PC-3 (cell line): ENCODE results near the gene DGCR2. TPM values are rescaled to one million over a fixed set of nuclear protein-coding genes. Genes with fewer than 3 reads are reported as not detected.

Experiments used
- ATAC-seq: fragments of 200-7000 bp; cut with Tn5 transposase; 2 replicates; pipeline ENCODE4 v1.9.1; 2020; ENCODE audit warnings: mild to moderate bottlenecking, moderate library complexity
- BruUV-seq: library from RNA; stranded (reverse); fragments of 400-500 nt; replicated peaks from 2 replicates; lab custom pipeline; 2021; lab: Mats Ljungman, UMichigan
- CTCF ChIA-PET: fragments of 300-600 bp; sonication (Branson Sonifier 250); formaldehyde crosslinking; loops from one replicate; lab custom pipeline; 2022; ENCODE audit warnings: antibody characterized with exemption; lab: Charles Lee
- POLR2A ChIA-PET: fragments of 300-600 bp; sonication (Branson Sonifier 250); formaldehyde crosslinking; loops from one replicate; lab custom pipeline; 2022; ENCODE audit warnings: antibody characterized with exemption; ENCODE audit not compliant: unreplicated experiment; lab: Charles Lee
- DNase-seq: peaks from one replicate; pipeline ENCODE4 v3.0.0-alpha.2; 2015
- H2AFZ ChIP-seq: fragments of 300-600 bp; sonication (generic); 2 replicates; pipeline ENCODE4 v1.6.0; 2016; ENCODE audit warnings: antibody characterized with exemption, low read length
- H3F3A ChIP-seq: fragments of 300-600 bp; sonication (generic); one replicate; pipeline ENCODE4 v1.6.0; 2017; ENCODE audit warnings: antibody characterized with exemption, low read length, control low read depth, mild to moderate bottlenecking; ENCODE audit not compliant: unreplicated experiment
- H3K27ac ChIP-seq: fragments of 300-600 bp; sonication (generic); 2 replicates; pipeline ENCODE4 v1.5.1; 2016; ENCODE audit warnings: mild to moderate bottlenecking, low read length
- H3K27me3 ChIP-seq: fragments of 300-600 bp; sonication (generic); 2 replicates; pipeline ENCODE4 v1.6.1; 2016; ENCODE audit warnings: low read length, mixed read lengths
- H3K36me3 ChIP-seq: fragments of 300-600 bp; sonication (generic); 2 replicates; pipeline ENCODE4 v1.6.1; 2016; ENCODE audit warnings: low read depth, mixed run types, low read length, mixed read lengths
- H3K4me1 ChIP-seq: fragments of 300-600 bp; sonication (generic); 2 replicates; pipeline ENCODE4 v1.5.1; 2016; ENCODE audit warnings: low read length; ENCODE audit not compliant: insufficient read depth
- H3K4me2 ChIP-seq: fragments of 300-600 bp; sonication (generic); 2 replicates; pipeline ENCODE4 v1.6.0; 2016; ENCODE audit warnings: low read length
- H3K4me3 ChIP-seq: fragments of 300-600 bp; sonication (generic); 2 replicates; pipeline ENCODE4 v1.5.1; 2016; ENCODE audit warnings: mild to moderate bottlenecking, low read length, mixed read lengths
- H3K79me2 ChIP-seq: fragments of 300-600 bp; sonication (generic); 2 replicates; pipeline ENCODE4 v1.6.1; 2017; ENCODE audit warnings: low read length, mixed read lengths
- H3K9ac ChIP-seq: fragments of 300-600 bp; sonication (generic); 2 replicates; pipeline ENCODE4 v1.6.0; 2016; ENCODE audit warnings: mild to moderate bottlenecking, low read length
- H3K9me2 ChIP-seq: fragments of 300-600 bp; sonication (generic); replicated peaks from 2 replicates; pipeline ENCODE4 v1.6.1; 2016; ENCODE audit warnings: mixed run types, low read length, mixed read lengths
- H3K9me3 ChIP-seq: fragments of 300-600 bp; sonication (generic); 2 replicates; pipeline ENCODE4 v1.6.1; 2016; ENCODE audit warnings: low read length, mixed read lengths
- H4K20me1 ChIP-seq: fragments of 300-600 bp; sonication (generic); 2 replicates; pipeline ENCODE4 v1.6.1; 2016; ENCODE audit warnings: low read length, mixed read lengths
- EZH2 ChIP-seq: fragments of 300-600 bp; sonication (generic); IDR thresholded peaks from one replicate; pipeline ENCODE4 v1.6.1; 2017; ENCODE audit warnings: antibody characterized with exemption, mild to moderate bottlenecking, low read length; ENCODE audit not compliant: unreplicated experiment
- EZH2phosphoT487 ChIP-seq: fragments of 300-600 bp; sonication (generic); IDR thresholded peaks from 2 replicates; pipeline ENCODE4 v1.6.1; 2018; ENCODE audit warnings: mild to moderate bottlenecking, antibody characterized with exemption, low read length, borderline replicate concordance
- intact Hi-C: fragments of 100-400 bp; cut with micrococcal nuclease; formaldehyde crosslinking; loops from 2 replicates; pipeline ENCODE4 v1.9.0; 2023
- total RNA-seq: library from RNA; depleted of rRNA; stranded (reverse); fragments of >200 nt; gene quantifications from 2 replicates; pipeline ENCODE4 v1.2.3, GENCODE V29; 2014
- TF ChIP-seq, protein P1 (sequence below): fragments of 300-600 bp; sonication (generic); conservative IDR thresholded peaks from 2 replicates; pipeline ENCODE4 v1.5.1; 2017; ENCODE audit warnings: antibody characterized with exemption, low read depth, mild to moderate bottlenecking, low read length

The DGCR2 gene
- total RNA-seq, 1 experiment from 2014 or later = 36.1 TPM

DNA sequence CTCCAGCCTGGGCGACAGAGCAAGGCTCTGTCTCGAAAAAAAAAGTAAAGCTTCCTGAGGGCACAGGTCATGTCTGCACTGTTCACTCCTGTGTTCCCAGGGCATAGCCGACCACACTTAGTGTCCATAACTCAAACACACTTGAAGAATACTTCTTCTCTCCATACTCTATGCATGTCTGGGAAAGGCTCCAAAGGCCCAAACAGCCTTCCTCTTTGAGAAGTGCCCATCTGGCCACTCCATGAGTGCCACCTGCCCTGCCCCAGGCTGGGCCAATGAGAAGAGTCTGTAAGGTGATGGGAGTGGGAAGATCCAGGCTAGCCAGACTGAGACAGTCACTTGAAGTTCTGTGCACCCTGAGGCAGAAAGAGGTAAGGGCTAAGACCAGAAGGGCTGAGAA is 24.7 kb downstream of the DGCR2 start:
- Histone ChIP-seq H4K20me1 (no peaks in the 10 kb centered on the region), H3K4me1 (no peaks in the 10 kb centered on the region), H3F3A (no peaks in the 10 kb centered on the region), H2AFZ (no peak overlapping the region), H3K9me3 (no peaks in the 10 kb centered on the region), H3K4me3 (no peak overlapping the region), H3K4me2 (no peak overlapping the region), H3K27ac (no peak overlapping the region), H3K79me2 (peaks cover 48% of the 10 kb centered on the region), H3K9me2 (no peaks in the 10 kb centered on the region), H3K9ac (no peak overlapping the region), H3K27me3 (no peaks in the 10 kb centered on the region), H3K36me3 (no peaks in the 10 kb centered on the region)
- ATAC-seq (no peak), DNase-seq (no peak)
- ChIA-PET CTCF (no interaction called here), POLR2A (no interaction called here)
- TF ChIP-seq, protein P1, sequence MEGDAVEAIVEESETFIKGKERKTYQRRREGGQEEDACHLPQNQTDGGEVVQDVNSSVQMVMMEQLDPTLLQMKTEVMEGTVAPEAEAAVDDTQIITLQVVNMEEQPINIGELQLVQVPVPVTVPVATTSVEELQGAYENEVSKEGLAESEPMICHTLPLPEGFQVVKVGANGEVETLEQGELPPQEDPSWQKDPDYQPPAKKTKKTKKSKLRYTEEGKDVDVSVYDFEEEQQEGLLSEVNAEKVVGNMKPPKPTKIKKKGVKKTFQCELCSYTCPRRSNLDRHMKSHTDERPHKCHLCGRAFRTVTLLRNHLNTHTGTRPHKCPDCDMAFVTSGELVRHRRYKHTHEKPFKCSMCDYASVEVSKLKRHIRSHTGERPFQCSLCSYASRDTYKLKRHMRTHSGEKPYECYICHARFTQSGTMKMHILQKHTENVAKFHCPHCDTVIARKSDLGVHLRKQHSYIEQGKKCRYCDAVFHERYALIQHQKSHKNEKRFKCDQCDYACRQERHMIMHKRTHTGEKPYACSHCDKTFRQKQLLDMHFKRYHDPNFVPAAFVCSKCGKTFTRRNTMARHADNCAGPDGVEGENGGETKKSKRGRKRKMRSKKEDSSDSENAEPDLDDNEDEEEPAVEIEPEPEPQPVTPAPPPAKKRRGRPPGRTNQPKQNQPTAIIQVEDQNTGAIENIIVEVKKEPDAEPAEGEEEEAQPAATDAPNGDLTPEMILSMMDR = no peak
- no peak for TF ChIP-seq EZH2phosphoT487
- TF ChIP-seq EZH2 = no peak
- BruUV-seq = no TSS peak
- intact Hi-C loops = no loop called here

DNA sequence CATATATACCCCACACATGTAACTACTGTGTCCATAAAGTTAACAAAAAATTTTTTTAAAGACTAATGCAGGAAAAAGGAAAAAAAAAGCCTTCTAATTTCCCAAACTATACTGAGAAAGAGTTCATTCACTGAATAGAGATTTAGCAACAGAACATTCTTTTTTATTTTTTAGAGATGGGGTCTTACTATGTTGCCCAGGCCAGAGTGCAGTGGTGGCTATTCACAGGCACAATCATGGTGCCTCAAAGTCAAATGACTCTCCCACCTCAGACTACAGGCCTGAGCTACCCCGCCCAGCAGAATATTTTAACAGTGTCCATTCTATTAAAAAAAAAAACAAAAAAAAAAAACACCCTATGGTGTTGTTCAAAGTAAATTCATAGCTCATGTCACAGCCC is 25.7 kb downstream of the DGCR2 start:
- no peak for DNase-seq
- Histone ChIP-seq H4K20me1 (no peaks in the 10 kb centered on the region), H3K9me2 (no peaks in the 10 kb centered on the region), H3K4me2 (no peak overlapping the region), H3F3A (no peaks in the 10 kb centered on the region), H2AFZ (no peak overlapping the region), H3K9me3 (no peaks in the 10 kb centered on the region), H3K36me3 (no peaks in the 10 kb centered on the region), H3K27ac (no peak overlapping the region), H3K9ac (no peak overlapping the region), H3K4me3 (no peak overlapping the region), H3K79me2 (peaks cover 45% of the 10 kb centered on the region), H3K27me3 (no peaks in the 10 kb centered on the region), H3K4me1 (no peaks in the 10 kb centered on the region)
- intact Hi-C loops = no loop called here
- no peak for ATAC-seq
- POLR2A ChIA-PET = no interaction called here
- no TSS peak for BruUV-seq
- CTCF ChIA-PET = no interaction called here
- TF ChIP-seq EZH2 = no peak
- TF ChIP-seq, protein P1 = no peak
- TF ChIP-seq EZH2phosphoT487 = no peak

DNA sequence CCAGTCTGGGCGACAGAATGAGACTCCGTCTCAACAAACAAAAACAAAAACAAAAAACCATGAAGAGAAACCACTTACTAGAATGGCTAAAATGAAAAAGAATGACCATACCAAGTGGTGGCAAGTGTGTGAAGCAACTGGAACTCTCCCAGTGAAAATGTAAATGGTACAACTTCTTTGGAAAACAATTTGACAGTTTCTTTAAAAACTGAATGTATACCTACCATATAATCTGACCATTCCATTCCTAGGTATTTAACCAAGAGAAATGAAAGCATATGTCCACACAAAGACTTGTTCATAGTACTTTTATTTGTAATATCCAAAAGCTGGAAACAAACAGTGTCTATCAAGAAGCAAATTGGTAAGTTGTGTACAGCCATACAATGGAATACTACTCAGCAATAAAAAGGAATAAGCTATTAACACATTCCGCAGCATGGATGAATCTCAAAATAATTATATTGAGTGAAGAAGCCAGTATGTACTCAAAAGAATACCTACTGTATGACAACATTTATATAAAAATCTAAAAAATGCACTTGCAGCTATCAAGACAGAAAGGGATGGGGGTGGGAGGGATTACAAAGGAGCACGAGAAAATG is 27.7 kb downstream of the DGCR2 start:
- no peaks in the 10 kb centered on the region for H3K4me1 ChIP-seq
- H3K36me3 ChIP-seq = no peaks in the 10 kb centered on the region
- no peaks in the 10 kb centered on the region for H3F3A ChIP-seq
- no peaks in the 10 kb centered on the region for H3K9me3 ChIP-seq
- H3K27ac ChIP-seq = no peak overlapping the region
- H3K79me2 ChIP-seq = peaks cover 30% of the 10 kb centered on the region
- CTCF ChIA-PET = no interaction called here
- no peaks in the 10 kb centered on the region for H3K27me3 ChIP-seq
- POLR2A ChIA-PET = no interaction called here
- TF ChIP-seq, protein P1 = no peak
- TF ChIP-seq EZH2 = no peak
- no peak for TF ChIP-seq EZH2phosphoT487
- no peak overlapping the region for H3K9ac ChIP-seq
- no peaks in the 10 kb centered on the region for H3K9me2 ChIP-seq
- H4K20me1 ChIP-seq = no peaks in the 10 kb centered on the region
- ATAC-seq (no peak), DNase-seq (no peak)
- no peak overlapping the region for H3K4me2 ChIP-seq
- H3K4me3 ChIP-seq = no peak overlapping the region
- no TSS peak for BruUV-seq
- H2AFZ ChIP-seq = no peak overlapping the region
- intact Hi-C loops = no loop called here
